Keratinocyte (primary cell): Measurements from ENCODE around the gene CISD1. TPM values are rescaled to one million over a fixed set of nuclear protein-coding genes. Genes with fewer than 3 reads are reported as not detected.

Source experiments
- DNase-seq: peaks from one replicate; pipeline ENCODE4 v3.0.0-alpha.2; 2011; ENCODE audit warnings: low read depth, missing footprints, low spot score
- FAIRE-seq: peaks from 2 replicates; lab custom pipeline; 2011; peaks lifted over from hg19 to GRCh38; lab: Jason Lieb, UNC
- H2AFZ ChIP-seq: 2 replicates; pipeline ENCODE4 v1.6.0; 2012; ENCODE audit warnings: low read length, control low read depth, inconsistent platforms; ENCODE audit not compliant: control insufficient read depth
- H3K27ac ChIP-seq: 2 replicates; pipeline ENCODE4 v1.5.1; 2011; ENCODE audit warnings: low read length; ENCODE audit not compliant: control insufficient read depth, insufficient read depth
- H3K27me3 ChIP-seq: 3 replicates; pipeline ENCODE4 v1.6.0; 2011; ENCODE audit warnings: low read length; ENCODE audit not compliant: control insufficient read depth, insufficient read depth; ENCODE audit errors: extremely low read depth
- H3K36me3 ChIP-seq, 2 experiments: 2 replicates in 1 of 2; 3 replicates in 1 of 2; pipeline ENCODE4 v1.5.1; 2011; ENCODE audit warnings: low read length in 2 of 2, mild to moderate bottlenecking in 1 of 2; ENCODE audit not compliant: control insufficient read depth in 2 of 2, insufficient read depth in 2 of 2; ENCODE audit errors: extremely low read depth in 1 of 2
- H3K4me1 ChIP-seq: 3 replicates; pipeline ENCODE4 v1.5.1; 2011; ENCODE audit warnings: low read length; ENCODE audit not compliant: control insufficient read depth, insufficient read depth; ENCODE audit errors: extremely low read depth
- H3K4me2 ChIP-seq: 3 replicates; pipeline ENCODE4 v1.6.0; 2011; ENCODE audit warnings: low read depth, low read length; ENCODE audit not compliant: control insufficient read depth, insufficient read depth; ENCODE audit errors: extremely low read depth
- H3K4me3 ChIP-seq, 3 experiments: fragments of 200-600 bp in 1 of 3; sonication (generic) in 1 of 3; 2 replicates in 2 of 3; 3 replicates in 1 of 3; pipeline ENCODE4 v1.5.1; 2011 to 2016; ENCODE audit warnings: low read length in 3 of 3, mild to moderate bottlenecking in 3 of 3, control low read depth in 2 of 3, inconsistent platforms in 1 of 3, low read depth in 1 of 3, mixed read lengths in 1 of 3, mixed run types in 1 of 3, moderate library complexity in 1 of 3; ENCODE audit not compliant: control insufficient read depth in 2 of 3, insufficient read depth in 2 of 3; ENCODE audit errors: extremely low read depth in 1 of 3
- H3K79me2 ChIP-seq: 2 replicates; pipeline ENCODE4 v1.6.0; 2012; ENCODE audit warnings: low read length; ENCODE audit not compliant: control insufficient read depth, insufficient read depth
- H3K9ac ChIP-seq: 3 replicates; pipeline ENCODE4 v1.6.0; 2011; ENCODE audit warnings: low read length; ENCODE audit not compliant: control insufficient read depth, insufficient read depth; ENCODE audit errors: extremely low read depth
- H3K9me1 ChIP-seq: 3 replicates; pipeline ENCODE4 v1.6.0; 2011; ENCODE audit warnings: low read length; ENCODE audit not compliant: control insufficient read depth, insufficient read depth; ENCODE audit errors: extremely low read depth
- H3K9me3 ChIP-seq: 2 replicates; pipeline ENCODE4 v1.5.1; 2012; ENCODE audit warnings: low read depth, low read length; ENCODE audit not compliant: control insufficient read depth
- H4K20me1 ChIP-seq: 3 replicates; pipeline ENCODE4 v1.6.0; 2011; ENCODE audit warnings: low read length; ENCODE audit not compliant: control insufficient read depth, insufficient read depth; ENCODE audit errors: extremely low read depth
- CTCF ChIP-seq, 3 experiments: IDR thresholded peaks in 1 of 3; conservative IDR thresholded peaks in 1 of 3; optimal IDR thresholded peaks in 1 of 3; 2 replicates in 2 of 3; 3 replicates in 1 of 3; pipeline versions ENCODE3 to v1.5.1; 2011; ENCODE audit warnings: low read length in 3 of 3, mild to moderate bottlenecking in 3 of 3, moderate library complexity in 2 of 3, control low read depth in 1 of 3, inconsistent platforms in 1 of 3; ENCODE audit not compliant: insufficient read depth in 2 of 3; ENCODE audit errors: extremely low read depth in 1 of 3
- EZH2 ChIP-seq: IDR thresholded peaks from one replicate; pipeline ENCODE4 v1.6.1; 2012; ENCODE audit warnings: inconsistent platforms, mild to moderate bottlenecking, low read length, moderate library complexity
- dilution Hi-C: fragments of 300-500 bp; cut with MboI; formaldehyde crosslinking; loops from one replicate; pipeline ENCODE4 v1.7.0; 2020; ENCODE audit warnings: low sequenced_read_pairs; ENCODE audit not compliant: extremely low pct_ligation_motif_present
- polyA plus RNA-seq, 5 experiments: library from polyadenylated mRNA; depleted of rRNA in 3 of 5; stranded (reverse) in 3 of 5; stranded (forward) in 1 of 5; unstranded in 1 of 5; fragments of >200 nt; gene quantifications; 1 replicate in 1 of 5; 2 replicates in 3 of 5; 3 replicates in 1 of 5; pipeline versions ENCODE4 v1.2.1 to v1.2.3, GENCODE V29; 2011 to 2012; ENCODE audit warnings: missing spikeins in 2 of 5, low read depth in 1 of 5, low replicate concordance in 1 of 5

Gene CISD1
- polyA plus RNA-seq, 1 donor (not counting 4 experiments of a cell fraction or from before 2014, with no cell fraction given), result 81.7 TPM

GRCh38 chr10:58307676-58308075 is 38.7 kb downstream of the CISD1 start:
- H3K27ac ChIP-seq, result no peak overlapping the region
- no peak overlapping the region for H3K4me2 ChIP-seq
- no peak overlapping the region for H3K9ac ChIP-seq
- no peaks in the 10 kb centered on the region for H3K79me2 ChIP-seq
- H3K27me3 ChIP-seq, result peaks cover 3% of the 10 kb centered on the region
- no peaks in the 10 kb centered on the region for H3K9me1 ChIP-seq
- no peak overlapping the region for H2AFZ ChIP-seq
- dilution Hi-C loops, result no loop called here
- H3K9me3 ChIP-seq, result no peaks in the 10 kb centered on the region
- no peaks in the 10 kb centered on the region for H3K4me1 ChIP-seq
- H3K4me3 ChIP-seq, result no peak overlapping the region
- TF ChIP-seq EZH2 (no peak), CTCF (optimal IDR thresholded peaks at IDR 0.05 in 1 of 3, IDR thresholded peaks at IDR 0.05 in 1 of 3, conservative IDR thresholded peaks at IDR 0.05 in 1 of 3; ENCODE audit: extremely low read depth in 1 of 3, insufficient read depth in 2 of 3, low read length in 3 of 3) (no peak)
- H3K36me3 ChIP-seq, result no peaks in the 10 kb centered on the region
- H4K20me1 ChIP-seq, result no peaks in the 10 kb centered on the region
- FAIRE-seq (no peak), DNase-seq (no peak)

GRCh38 chr10:58311026-58311425 is 42.1 kb downstream of the CISD1 start:
- DNase-seq (no peak), FAIRE-seq (no peak)
- dilution Hi-C loops, result no loop called here
- no peaks in the 10 kb centered on the region for H3K36me3 ChIP-seq
- H3K4me1 ChIP-seq, result no peaks in the 10 kb centered on the region
- no peaks in the 10 kb centered on the region for H3K27me3 ChIP-seq
- H3K9me3 ChIP-seq, result no peaks in the 10 kb centered on the region
- TF ChIP-seq EZH2 (no peak), CTCF (optimal IDR thresholded peaks at IDR 0.05 in 1 of 3, IDR thresholded peaks at IDR 0.05 in 1 of 3, conservative IDR thresholded peaks at IDR 0.05 in 1 of 3; ENCODE audit: extremely low read depth in 1 of 3, insufficient read depth in 2 of 3, low read length in 3 of 3) (no peak)
- H3K27ac ChIP-seq, result no peak overlapping the region
- H3K9ac ChIP-seq, result no peak overlapping the region
- no peaks in the 10 kb centered on the region for H3K9me1 ChIP-seq
- no peaks in the 10 kb centered on the region for H3K79me2 ChIP-seq
- H3K4me3 ChIP-seq, result no peak overlapping the region
- no peak overlapping the region for H3K4me2 ChIP-seq
- no peaks in the 10 kb centered on the region for H4K20me1 ChIP-seq
- H2AFZ ChIP-seq, result no peak overlapping the region
